MG63 (cell line): Measurements from ENCODE around the gene KCTD8. TPM values are rescaled to one million over a fixed set of nuclear protein-coding genes. Genes with fewer than 3 reads are reported as not detected.

Experiments
- DNase-seq: peaks from one replicate; pipeline ENCODE4 v3.0.0-alpha.2; 2020
- H3K27me3 ChIP-seq: fragments of 250-450 bp; sonication (Bioruptor Pico); 2 replicates; pipeline ENCODE4 v1.5.1; 2020; ENCODE audit warnings: mild to moderate bottlenecking, moderate library complexity
- H3K36me3 ChIP-seq: fragments of 250-450 bp; sonication (Bioruptor Pico); 2 replicates; pipeline ENCODE4 v1.5.1; 2020; ENCODE audit warnings: mild to moderate bottlenecking, moderate library complexity
- H3K4me3 ChIP-seq: fragments of 250-450 bp; sonication (Bioruptor Pico); 2 replicates; pipeline ENCODE4 v1.5.1; 2020; ENCODE audit warnings: mild to moderate bottlenecking, moderate library complexity
- H3K9me3 ChIP-seq: fragments of 250-450 bp; sonication (Bioruptor Pico); 2 replicates; pipeline ENCODE4 v1.5.1; 2020; ENCODE audit warnings: mild to moderate bottlenecking, moderate library complexity
- total RNA-seq: library from RNA; depleted of rRNA; stranded (reverse); fragments of >200 nt; shearing (Covaris generic); gene quantifications from 2 replicates; pipeline ENCODE4 v1.2.3, GENCODE V29; 2014; ENCODE audit warnings: low replicate concordance

The KCTD8 gene
- total RNA-seq, 1 experiment from 2014 or later: not detected

GRCh38 chr4:44368413-44369167, 80.0 kb downstream of the KCTD8 start:
- H3K4me3 ChIP-seq: no peak overlapping the region
- H3K9me3 ChIP-seq: no peaks in the 10 kb centered on the region
- no peak for DNase-seq
- no peaks in the 10 kb centered on the region for H3K36me3 ChIP-seq
- H3K27me3 ChIP-seq: peaks cover 19% of the 10 kb centered on the region

- no peaks in the 10 kb centered on the region for H3K36me3 ChIP-seq
- no peak overlapping the region for H3K4me3 ChIP-seq
- H3K27me3 ChIP-seq: no peaks in the 10 kb centered on the region
- H3K9me3 ChIP-seq: no peaks in the 10 kb centered on the region
- no peak for DNase-seq
These were observed 94.4 kb downstream of the KCTD8 start for GRCh38 chr4:44354172-44354571.

GRCh38 chr4:44351069-44351468, 97.5 kb downstream of the KCTD8 start:
- DNase-seq: no peak
- no peaks in the 10 kb centered on the region for H3K36me3 ChIP-seq

GRCh38 chr4:44342800-44343199, 105.8 kb downstream of the KCTD8 start:
- DNase-seq: no peak
- no peaks in the 10 kb centered on the region for H3K36me3 ChIP-seq
- H3K27me3 ChIP-seq: peaks cover under 1% of the 10 kb centered on the region
- no peak overlapping the region for H3K4me3 ChIP-seq
- no peaks in the 10 kb centered on the region for H3K9me3 ChIP-seq

More at GRCh38 chr4:44351069-44351468, 97.5 kb downstream of the KCTD8 start:
- Histone ChIP-seq H3K27me3 (peaks cover 6% of the 10 kb centered on the region), H3K9me3 (no peaks in the 10 kb centered on the region), H3K4me3 (no peak overlapping the region)

- peaks cover 12% of the 10 kb centered on the region for H3K27me3 ChIP-seq
- no peaks in the 10 kb centered on the region for H3K36me3 ChIP-seq
- H3K4me3 ChIP-seq: no peak overlapping the region
- no peaks in the 10 kb centered on the region for H3K9me3 ChIP-seq
- DNase-seq: no peak
These were observed 121.9 kb downstream of the KCTD8 start for GRCh38 chr4:44326741-44327140.

GRCh38 chr4:44320833-44321232, 127.8 kb downstream of the KCTD8 start:
- Histone ChIP-seq H3K4me3 (no peak overlapping the region), H3K27me3 (peaks cover 11% of the 10 kb centered on the region), H3K36me3 (no peaks in the 10 kb centered on the region), H3K9me3 (no peaks in the 10 kb centered on the region)
- no peak for DNase-seq

GRCh38 chr4:44319129-44319528, 129.5 kb downstream of the KCTD8 start:
- peak; percentile 13 for DNase-seq
- H3K27me3 ChIP-seq: peaks cover 6% of the 10 kb centered on the region

GRCh38 chr4:44313702-44314101, 134.9 kb downstream of the KCTD8 start:
- H3K9me3 ChIP-seq: no peaks in the 10 kb centered on the region
- H3K4me3 ChIP-seq: no peak overlapping the region
- no peaks in the 10 kb centered on the region; the same call in 1 of the 2 replicates for H3K27me3 ChIP-seq
- no peaks in the 10 kb centered on the region for H3K36me3 ChIP-seq
- no peak for DNase-seq

More at GRCh38 chr4:44319129-44319528, 129.5 kb downstream of the KCTD8 start:
- Histone ChIP-seq H3K4me3 (no peak overlapping the region), H3K36me3 (no peaks in the 10 kb centered on the region), H3K9me3 (no peaks in the 10 kb centered on the region)

- no peaks in the 10 kb centered on the region for H3K9me3 ChIP-seq
- no peak overlapping the region for H3K4me3 ChIP-seq
- no peak for DNase-seq
- peaks cover 11% of the 10 kb centered on the region for H3K27me3 ChIP-seq
- no peaks in the 10 kb centered on the region for H3K36me3 ChIP-seq
These were observed 161.1 kb downstream of the KCTD8 start for GRCh38 chr4:44287505-44287904.

- DNase-seq: no peak
- H3K4me3 ChIP-seq: no peak overlapping the region
- no peaks in the 10 kb centered on the region for H3K36me3 ChIP-seq
- no peaks in the 10 kb centered on the region for H3K9me3 ChIP-seq
- H3K27me3 ChIP-seq: no peaks in the 10 kb centered on the region
These were observed 169.1 kb downstream of the KCTD8 start for GRCh38 chr4:44279469-44279868.

GRCh38 chr4:44279066-44279465, 169.5 kb downstream of the KCTD8 start:
- no peaks in the 10 kb centered on the region for H3K9me3 ChIP-seq
- H3K36me3 ChIP-seq: no peaks in the 10 kb centered on the region
- H3K4me3 ChIP-seq: no peak overlapping the region
- DNase-seq: no peak
- no peaks in the 10 kb centered on the region for H3K27me3 ChIP-seq

- no peak for DNase-seq
- H3K36me3 ChIP-seq: no peaks in the 10 kb centered on the region
These were observed 191.1 kb downstream of the KCTD8 start for GRCh38 chr4:44257461-44257860.

GRCh38 chr4:44256414-44256813, 192.2 kb downstream of the KCTD8 start:
- no peak for DNase-seq

More at GRCh38 chr4:44257461-44257860, 191.1 kb downstream of the KCTD8 start:
- H3K27me3 ChIP-seq: no peaks in the 10 kb centered on the region
- H3K9me3 ChIP-seq: no peaks in the 10 kb centered on the region
- H3K4me3 ChIP-seq: no peak overlapping the region

GRCh38 chr4:44237643-44238042, 211.0 kb downstream of the KCTD8 start:
- no peaks in the 10 kb centered on the region for H3K36me3 ChIP-seq
- H3K9me3 ChIP-seq: no peaks in the 10 kb centered on the region
- no peak overlapping the region for H3K4me3 ChIP-seq
- no peak for DNase-seq
- H3K27me3 ChIP-seq: no peaks in the 10 kb centered on the region; the same call in 1 of the 2 replicates

More at GRCh38 chr4:44256414-44256813, 192.2 kb downstream of the KCTD8 start:
- Histone ChIP-seq H3K27me3 (no peaks in the 10 kb centered on the region), H3K9me3 (no peaks in the 10 kb centered on the region), H3K4me3 (no peak overlapping the region), H3K36me3 (no peaks in the 10 kb centered on the region)

- DNase-seq: no peak
- no peaks in the 10 kb centered on the region for H3K36me3 ChIP-seq
- H3K27me3 ChIP-seq: no peaks in the 10 kb centered on the region; the same call in 1 of the 2 replicates
- H3K4me3 ChIP-seq: no peak overlapping the region
- H3K9me3 ChIP-seq: no peaks in the 10 kb centered on the region
These were observed 212.7 kb downstream of the KCTD8 start for GRCh38 chr4:44235897-44236296.

- Histone ChIP-seq H3K4me3 (no peak overlapping the region), H3K9me3 (no peaks in the 10 kb centered on the region), H3K27me3 (no peaks in the 10 kb centered on the region), H3K36me3 (no peaks in the 10 kb centered on the region)
- DNase-seq: no peak
These were observed 216.3 kb downstream of the KCTD8 start for GRCh38 chr4:44232262-44232661.

- no peaks in the 10 kb centered on the region for H3K9me3 ChIP-seq
- no peak for DNase-seq
- no peaks in the 10 kb centered on the region for H3K27me3 ChIP-seq
- H3K36me3 ChIP-seq: no peaks in the 10 kb centered on the region
- no peak overlapping the region for H3K4me3 ChIP-seq
These were observed 217.6 kb downstream of the KCTD8 start for GRCh38 chr4:44231006-44231405.

- H3K4me3 ChIP-seq: no peak overlapping the region
- no peaks in the 10 kb centered on the region for H3K36me3 ChIP-seq
- H3K27me3 ChIP-seq: no peaks in the 10 kb centered on the region
- DNase-seq: no peak
- no peaks in the 10 kb centered on the region for H3K9me3 ChIP-seq
These were observed 220.3 kb downstream of the KCTD8 start for GRCh38 chr4:44228326-44228725.
